DND-41 (cell line): Measurements from ENCODE around the gene SLC6A15.

Source experiments
- ATAC-seq: fragments of 200-7000 bp; cut with Tn5 transposase; 3 replicates; pipeline ENCODE4 v1.9.1; 2021; ENCODE audit warnings: low read depth; ENCODE audit not compliant: insufficient read depth
- DNase-seq: peaks from one replicate; pipeline ENCODE4 v3.0.0-alpha.2; 2020
- H2AFZ ChIP-seq: 2 replicates; pipeline ENCODE4 v1.6.0; 2012; ENCODE audit warnings: low read depth, low read length
- H3K27ac ChIP-seq: 2 replicates; pipeline ENCODE4 v1.5.1; 2012; ENCODE audit warnings: low read length, inconsistent platforms
- H3K27me3 ChIP-seq: fragments of 200-600 bp; sonication (generic); 2 replicates; pipeline ENCODE4 v1.6.0; 2012; ENCODE audit warnings: low read length, mild to moderate bottlenecking, inconsistent platforms; ENCODE audit not compliant: insufficient read depth, poor library complexity
- H3K36me3 ChIP-seq: 2 replicates; pipeline ENCODE4 v1.5.1; 2012; ENCODE audit warnings: low read length, inconsistent platforms; ENCODE audit not compliant: insufficient read depth
- H3K4me1 ChIP-seq: 2 replicates; pipeline ENCODE4 v1.5.1; 2012; ENCODE audit warnings: mild to moderate bottlenecking, low read length; ENCODE audit not compliant: insufficient read depth
- H3K4me2 ChIP-seq: 2 replicates; pipeline ENCODE4 v1.6.0; 2012; ENCODE audit warnings: mild to moderate bottlenecking, moderate library complexity, low read length, inconsistent platforms; ENCODE audit not compliant: insufficient read depth
- H3K4me3 ChIP-seq, 2 experiments: fragments of 200-600 bp in 1 of 2; shearing (Covaris generic) in 1 of 2; 2 replicates each; pipeline ENCODE4 v1.5.1; 2012 to 2016; ENCODE audit warnings: inconsistent platforms in 2 of 2, low read length in 2 of 2, mild to moderate bottlenecking in 2 of 2, low read depth in 1 of 2, moderate library complexity in 1 of 2
- H3K79me2 ChIP-seq: 2 replicates; pipeline ENCODE4 v1.6.0; 2012; ENCODE audit warnings: low read length, inconsistent platforms; ENCODE audit not compliant: insufficient read depth
- H3K9ac ChIP-seq: 2 replicates; pipeline ENCODE4 v1.6.0; 2012; ENCODE audit warnings: low read depth, mild to moderate bottlenecking, inconsistent platforms, low read length, moderate library complexity
- H3K9me3 ChIP-seq: 2 replicates; pipeline ENCODE4 v1.5.1; 2012; ENCODE audit warnings: low read length, moderate library complexity, mild to moderate bottlenecking, inconsistent platforms; ENCODE audit not compliant: insufficient read depth, severe bottlenecking
- H4K20me1 ChIP-seq: 2 replicates; pipeline ENCODE4 v1.6.0; 2012; ENCODE audit warnings: low read length; ENCODE audit not compliant: insufficient read depth
- EZH2 ChIP-seq: IDR thresholded peaks from 3 replicates; pipeline ENCODE4 v1.6.1; 2012; ENCODE audit warnings: borderline replicate concordance, low read depth, mild to moderate bottlenecking, moderate library complexity, low read length, inconsistent platforms; ENCODE audit not compliant: severe bottlenecking
- TF ChIP-seq, protein P1 (sequence below): IDR thresholded peaks from 2 replicates; pipeline ENCODE4 v1.5.1; 2012; ENCODE audit warnings: borderline replicate concordance, low read length, moderate library complexity, mild to moderate bottlenecking; ENCODE audit not compliant: poor library complexity, severe bottlenecking; ENCODE audit errors: extremely low read depth

The SLC6A15 gene

DNA sequence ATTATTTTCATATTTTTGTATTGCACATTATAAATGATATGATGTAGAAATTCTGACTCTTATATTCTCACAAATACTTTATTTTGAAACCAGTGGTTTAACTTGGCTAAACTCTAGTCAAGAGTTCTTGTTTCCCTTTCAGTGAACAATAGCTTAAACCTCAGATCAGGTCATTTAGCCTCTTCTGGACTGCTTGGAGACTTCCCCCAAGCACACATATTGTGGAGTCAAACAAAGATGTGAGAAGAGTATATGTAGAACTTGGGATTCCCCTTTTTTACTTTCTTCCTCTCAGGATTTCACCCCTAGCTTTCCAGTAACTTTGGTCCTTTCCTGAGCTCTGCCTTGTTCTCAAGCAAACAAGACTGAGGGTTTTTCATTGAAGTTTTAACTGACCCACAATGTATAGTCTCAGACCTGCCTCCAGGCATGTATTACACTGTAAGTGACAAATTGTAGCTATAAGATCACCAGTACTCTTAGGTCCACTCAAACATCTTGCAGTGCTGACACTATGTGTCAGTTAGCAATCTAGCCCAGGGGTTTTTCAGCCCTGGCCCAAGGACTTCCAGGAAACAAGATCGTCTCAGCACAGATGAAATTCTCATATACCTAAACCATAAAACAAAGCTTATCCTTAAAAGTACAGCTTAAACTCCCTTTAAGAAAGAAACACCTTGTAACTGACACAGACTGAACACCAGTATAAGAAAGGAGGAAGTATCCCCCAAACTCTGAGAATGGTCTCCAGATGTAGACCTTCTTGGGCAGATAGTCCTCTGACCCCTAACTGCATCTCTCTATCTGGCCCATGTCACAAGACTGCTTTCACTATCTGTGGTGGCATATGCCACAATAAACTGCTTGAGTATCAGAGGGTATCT lies 98.6 kb downstream of the SLC6A15 start:
- no peak overlapping the region for H3K4me3 ChIP-seq
- ATAC-seq (no peak), DNase-seq (no peak)
- no peak for TF ChIP-seq EZH2
- TF ChIP-seq, protein P1, sequence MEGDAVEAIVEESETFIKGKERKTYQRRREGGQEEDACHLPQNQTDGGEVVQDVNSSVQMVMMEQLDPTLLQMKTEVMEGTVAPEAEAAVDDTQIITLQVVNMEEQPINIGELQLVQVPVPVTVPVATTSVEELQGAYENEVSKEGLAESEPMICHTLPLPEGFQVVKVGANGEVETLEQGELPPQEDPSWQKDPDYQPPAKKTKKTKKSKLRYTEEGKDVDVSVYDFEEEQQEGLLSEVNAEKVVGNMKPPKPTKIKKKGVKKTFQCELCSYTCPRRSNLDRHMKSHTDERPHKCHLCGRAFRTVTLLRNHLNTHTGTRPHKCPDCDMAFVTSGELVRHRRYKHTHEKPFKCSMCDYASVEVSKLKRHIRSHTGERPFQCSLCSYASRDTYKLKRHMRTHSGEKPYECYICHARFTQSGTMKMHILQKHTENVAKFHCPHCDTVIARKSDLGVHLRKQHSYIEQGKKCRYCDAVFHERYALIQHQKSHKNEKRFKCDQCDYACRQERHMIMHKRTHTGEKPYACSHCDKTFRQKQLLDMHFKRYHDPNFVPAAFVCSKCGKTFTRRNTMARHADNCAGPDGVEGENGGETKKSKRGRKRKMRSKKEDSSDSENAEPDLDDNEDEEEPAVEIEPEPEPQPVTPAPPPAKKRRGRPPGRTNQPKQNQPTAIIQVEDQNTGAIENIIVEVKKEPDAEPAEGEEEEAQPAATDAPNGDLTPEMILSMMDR, result no peak
- H2AFZ ChIP-seq, result no peak overlapping the region
- H3K9me3 ChIP-seq, result no peaks in the 10 kb centered on the region
- no peaks in the 10 kb centered on the region for H3K36me3 ChIP-seq
- H3K27ac ChIP-seq, result no peak overlapping the region
- no peak overlapping the region for H3K9ac ChIP-seq
- no peak overlapping the region for H3K4me2 ChIP-seq
- no peaks in the 10 kb centered on the region for H3K4me1 ChIP-seq
- no peaks in the 10 kb centered on the region for H4K20me1 ChIP-seq
- no peaks in the 10 kb centered on the region for H3K27me3 ChIP-seq
- H3K79me2 ChIP-seq, result no peaks in the 10 kb centered on the region

DNA sequence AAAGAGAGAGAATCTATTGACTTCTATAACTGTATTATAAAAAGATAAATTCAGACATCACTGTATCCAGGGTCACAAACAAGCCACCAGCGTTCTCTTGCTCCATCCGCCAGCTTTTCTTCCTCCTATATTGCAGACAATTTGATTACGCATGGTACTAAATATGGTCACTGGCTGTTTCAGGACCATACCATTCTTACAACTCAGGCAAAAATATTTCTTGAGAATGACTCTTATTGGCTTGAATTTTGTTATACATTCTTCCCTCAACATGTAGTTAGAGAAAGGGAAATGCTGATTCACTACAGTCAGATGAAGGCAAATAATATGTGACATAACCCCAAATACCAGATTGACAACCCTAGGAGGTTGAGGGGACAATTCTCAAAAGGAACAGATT lies 101.3 kb downstream of the SLC6A15 start:
- DNase-seq (no peak), ATAC-seq (no peak)
- no peaks in the 10 kb centered on the region for H3K9me3 ChIP-seq

GRCh38 chr12:84810611-84811010 lies 102.0 kb downstream of the SLC6A15 start:
- Histone ChIP-seq H3K36me3 (no peaks in the 10 kb centered on the region), H3K27ac (no peak overlapping the region), H3K9me3 (no peaks in the 10 kb centered on the region), H4K20me1 (no peaks in the 10 kb centered on the region), H2AFZ (no peak overlapping the region), H3K4me1 (no peaks in the 10 kb centered on the region), H3K79me2 (no peaks in the 10 kb centered on the region), H3K27me3 (no peaks in the 10 kb centered on the region), H3K4me3 (no peak overlapping the region), H3K9ac (no peak overlapping the region), H3K4me2 (no peak overlapping the region)
- DNase-seq (no peak), ATAC-seq (no peak)
- no peak for TF ChIP-seq EZH2
- TF ChIP-seq, protein P1, result no peak

More for the DNA sequence above, 101.3 kb downstream of the SLC6A15 start:
- no peak overlapping the region for H3K4me3 ChIP-seq
- H4K20me1 ChIP-seq, result no peaks in the 10 kb centered on the region
- H2AFZ ChIP-seq, result no peak overlapping the region
- no peak overlapping the region for H3K4me2 ChIP-seq
- no peaks in the 10 kb centered on the region for H3K79me2 ChIP-seq
- no peaks in the 10 kb centered on the region for H3K27me3 ChIP-seq
- no peaks in the 10 kb centered on the region for H3K36me3 ChIP-seq
- no peak for TF ChIP-seq EZH2
- no peak overlapping the region for H3K9ac ChIP-seq
- no peaks in the 10 kb centered on the region for H3K4me1 ChIP-seq
- H3K27ac ChIP-seq, result no peak overlapping the region
